ENCODE measurements around the gene FDXR. TPM values are rescaled to one million over a fixed set of nuclear protein-coding genes. Genes with fewer than 3 reads are reported as not detected.

The FDXR gene
- total and polyA plus RNA-seq, 9 of the 15 experiments (the other 6 are each of a cell fraction or from before 2014, with no cell fraction given): 0.89 to 70.7 (median 30.9) TPM

GRCh38 chr17:74873037-74873873 lies 461 bp upstream of the FDXR start (continued):
- TF ChIP-seq ZNF639 (CRISPR knock-in tag; conservative IDR thresholded peaks at IDR 0.05 in 1 of 2, IDR thresholded peaks at IDR 0.05 in 1 of 2): no peak
- no peak for TF ChIP-seq PRPF4 (IDR thresholded peaks at IDR 0.05; ENCODE audit: insufficient read depth, low read depth, low read length, poor library complexity, severe bottlenecking)
- TF ChIP-seq FOXJ3 (CRISPR knock-in tag; IDR thresholded peaks at IDR 0.05): no peak
- peak; percentile 75 for TF ChIP-seq SMAD4 (CRISPR knock-in tag; conservative IDR thresholded peaks at IDR 0.05)
- 0 out of 2 replicates have a peak, but pooled peaks have one; percentile 26 for TF ChIP-seq NR2F6 (CRISPR knock-in tag; IDR thresholded peaks at IDR 0.05)
- no peak for TF ChIP-seq BCL6 (CRISPR knock-in tag; IDR thresholded peaks at IDR 0.05)
- 0 out of 2 replicates have a peak, but pooled peaks have one; percentile 27 for TF ChIP-seq RNF2 (IDR thresholded peaks at IDR 0.05)
- TF ChIP-seq AFF4 (CRISPR knock-in tag; IDR thresholded peaks at IDR 0.05): peak; percentile 26; the same call in 1 of the 2 replicates
- peak; percentile 96 for TF ChIP-seq TARDBP (IDR thresholded peaks at IDR 0.05)
- TF ChIP-seq ZNF134 (CRISPR knock-in tag; conservative IDR thresholded peaks at IDR 0.05): no peak
- TF ChIP-seq POLR2AphosphoS5 (IDR thresholded peaks at IDR 0.05; ENCODE audit: control insufficient read depth, insufficient read depth, low read depth, low read length): peak; percentile 94
- TF ChIP-seq E2F5 (CRISPR knock-in tag; IDR thresholded peaks at IDR 0.05): no peak
- 0 out of 4 replicates have a peak, but pooled peaks of 1 of the 2 experiments have one; percentile 12 for TF ChIP-seq RCOR1 (IDR thresholded peaks at IDR 0.05; ENCODE audit: borderline replicate concordance in 1 of 2, low read depth in 2 of 2, low read length in 2 of 2)
- TF ChIP-seq HDGF (IDR thresholded peaks at IDR 0.05): no peak
- peak; percentile 98 for TF ChIP-seq TOE1 (IDR thresholded peaks at IDR 0.05; ENCODE audit: borderline replicate concordance)
- TF ChIP-seq TOE1 (CRISPR knock-in tag; IDR thresholded peaks at IDR 0.05; ENCODE audit: borderline replicate concordance, low read depth): no peak
- TF ChIP-seq SRSF7 (optimal IDR thresholded peaks at IDR 0.05; ENCODE audit: low read depth, low read length): no peak
- TF ChIP-seq BMI1 (IDR thresholded peaks at IDR 0.05; ENCODE audit: low read length): no peak
- no peak for TF ChIP-seq IRF9 (tag; IDR thresholded peaks at IDR 0.05)
- TF ChIP-seq KLF16 (IDR thresholded peaks at IDR 0.05): no peak
- TF ChIP-seq SNIP1 (IDR thresholded peaks at IDR 0.05; ENCODE audit: low read depth): no peak
- no peak for TF ChIP-seq NEUROD1 (IDR thresholded peaks at IDR 0.05; ENCODE audit: borderline replicate concordance, low read depth, low read length, partially characterized antibody)
